K562 (cell line): ENCODE measurements around the gene LRP2BP. TPM values are rescaled to one million over a fixed set of nuclear protein-coding genes. Genes with fewer than 3 reads are reported as not detected.

ENCODE experiments used
- ARID1B ChIP-seq: fragments of 450-650 bp; IDR thresholded peaks from 2 replicates; pipeline ENCODE4 v1.6.1; 2016; ENCODE audit warnings: antibody characterized with exemption, mild to moderate bottlenecking, inconsistent platforms
- ETV1 ChIP-seq: fragments of 450-650 bp; conservative IDR thresholded peaks from 2 replicates; pipeline ENCODE4 v1.6.1; 2016; ENCODE audit warnings: missing genetic modification characterization, control low read depth, low read depth, missing compliant biosample characterization
- ETV6 ChIP-seq, 3 experiments: fragments of 150-350 bp in 1 of 3; sonication (generic) in 1 of 3; formaldehyde crosslinking in 1 of 3; IDR thresholded peaks; 2 replicates each; pipeline versions ENCODE4 v1.6.1 to v1.8.0; 2014 to 2022; ENCODE audit warnings: borderline replicate concordance in 2 of 3, low read depth in 2 of 3, antibody characterized with exemption in 1 of 3, low read length in 1 of 3, mild to moderate bottlenecking in 1 of 3, missing genetic modification reagents in 1 of 3
- KAT2B ChIP-seq: IDR thresholded peaks from one replicate; pipeline ENCODE4 v1.6.1; 2012; ENCODE audit warnings: low read depth, mild to moderate bottlenecking, control low read depth, inconsistent platforms, low read length, moderate library complexity
- KAT8 ChIP-seq: fragments of 450-650 bp; IDR thresholded peaks from 2 replicates; pipeline ENCODE4 v1.6.1; 2016; ENCODE audit warnings: low read depth, mild to moderate bottlenecking
- MAFF ChIP-seq: IDR thresholded peaks from 2 replicates; pipeline ENCODE4 v1.6.1; 2012; ENCODE audit warnings: low read length, improper control_type of control experiment
- NR2C2 ChIP-seq, 2 experiments: fragments of 200-800 bp in 1 of 2; sonication (Bioruptor generic) in 1 of 2; sonication (generic) in 1 of 2; formaldehyde crosslinking in 1 of 2; IDR thresholded peaks; 2 replicates each; pipeline versions ENCODE4 v1.6.1 to v1.8.0; 2016 to 2022; ENCODE audit warnings: mild to moderate bottlenecking in 1 of 2, missing compliant biosample characterization in 1 of 2, missing genetic modification characterization in 1 of 2, missing genetic modification reagents in 1 of 2
- PCBP1 ChIP-seq: fragments of 200-400 bp; formaldehyde crosslinking; IDR thresholded peaks from 2 replicates; pipeline ENCODE4 v1.6.1; 2018; ENCODE audit warnings: mild to moderate bottlenecking, low read depth, low read length; ENCODE audit not compliant: poor library complexity, severe bottlenecking
- SAFB2 ChIP-seq: fragments of 200-400 bp; formaldehyde crosslinking; IDR thresholded peaks from 2 replicates; pipeline ENCODE4 v1.6.1; 2018; ENCODE audit warnings: borderline replicate concordance, low read length, low read depth, moderate library complexity; ENCODE audit not compliant: severe bottlenecking
- SIX5 ChIP-seq, 2 experiments: IDR thresholded peaks; 2 replicates each; pipeline ENCODE4 v1.6.1; 2011; ENCODE audit warnings: low read length in 2 of 2, borderline replicate concordance in 1 of 2, low read depth in 1 of 2, mild to moderate bottlenecking in 1 of 2, moderate library complexity in 1 of 2; ENCODE audit not compliant: insufficient read depth in 1 of 2
- SMAD1 ChIP-seq: fragments of 150-350 bp; IDR thresholded peaks from 2 replicates; pipeline ENCODE4 v1.6.1; 2014; ENCODE audit warnings: low read length, low read depth; ENCODE audit not compliant: partially characterized antibody
- TCF3 ChIP-seq: sonication (generic); formaldehyde crosslinking; IDR thresholded peaks from 2 replicates; pipeline ENCODE4 v1.4.0; 2020; ENCODE audit warnings: mild to moderate bottlenecking, missing genetic modification reagents
- TCF7 ChIP-seq: sonication (generic); IDR thresholded peaks from 2 replicates; pipeline ENCODE4 v1.6.1; 2016; ENCODE audit warnings: antibody characterized with exemption, borderline replicate concordance
- TOE1 ChIP-seq, 2 experiments: fragments of 450-650 bp in 1 of 2; sonication (generic) in 1 of 2; formaldehyde crosslinking in 1 of 2; IDR thresholded peaks; 2 replicates each; pipeline versions ENCODE4 v1.7.1 to v1.8.0; 2016 to 2022; ENCODE audit warnings: borderline replicate concordance in 2 of 2, mild to moderate bottlenecking in 2 of 2, antibody characterized with exemption in 1 of 2, inconsistent platforms in 1 of 2, low read depth in 1 of 2, missing genetic modification reagents in 1 of 2, moderate library complexity in 1 of 2
- YY1 ChIP-seq, 3 experiments: IDR thresholded peaks; 2 replicates each; pipeline ENCODE4 v1.6.1; 2011; ENCODE audit warnings: low read length in 2 of 3, mild to moderate bottlenecking in 2 of 3, moderate library complexity in 2 of 3, borderline replicate concordance in 1 of 3, control low read depth in 1 of 3, low read depth in 1 of 3; ENCODE audit not compliant: insufficient read depth in 3 of 3, insufficient replicate concordance in 2 of 3, control insufficient read depth in 1 of 3, insufficient read length in 1 of 3; ENCODE audit errors: extremely low read depth in 1 of 3
- ZEB2 ChIP-seq: fragments of 450-650 bp; IDR thresholded peaks from 2 replicates; pipeline ENCODE4 v1.6.1; 2016
- ZNF121 ChIP-seq: sonication (generic); formaldehyde crosslinking; conservative IDR thresholded peaks from 2 replicates; pipeline ENCODE4 v1.8.0; 2022; ENCODE audit warnings: missing genetic modification reagents
- ZNF134 ChIP-seq: fragments of 250-450 bp; sonication (Bioruptor Pico); conservative IDR thresholded peaks from 2 replicates; pipeline ENCODE4 v1.4.0; 2020
- ZNF324 ChIP-seq: fragments of 250-450 bp; sonication (Bioruptor Pico); IDR thresholded peaks from 2 replicates; pipeline ENCODE4 v1.4.0; 2020; ENCODE audit warnings: mild to moderate bottlenecking
- ZNF354B ChIP-seq: fragments of 250-450 bp; sonication (Bioruptor Pico); IDR thresholded peaks from 2 replicates; pipeline ENCODE4 v1.4.0; 2020
- ZNF583 ChIP-seq: fragments of 250-450 bp; sonication (Bioruptor Pico); IDR thresholded peaks from 2 replicates; pipeline ENCODE4 v1.4.0; 2020
- ZNF696 ChIP-seq: fragments of 250-450 bp; sonication (Bioruptor Pico); conservative IDR thresholded peaks from 2 replicates; pipeline ENCODE4 v1.4.0; 2020; ENCODE audit warnings: mild to moderate bottlenecking, moderate library complexity
- ZNF79 ChIP-seq: fragments of 250-450 bp; sonication (Bioruptor Pico); IDR thresholded peaks from 2 replicates; pipeline ENCODE4 v1.4.0; 2020; ENCODE audit warnings: low read depth, mild to moderate bottlenecking, moderate library complexity
- polyA plus RNA-seq, 8 experiments: library from polyadenylated mRNA; depleted of rRNA in 4 of 8; stranded (reverse) in 5 of 8; unstranded in 3 of 8; fragments of >200 nt; fragmentation: Nextera tagmentation in 2 of 8; fragmentation: Illumina TruSeq in 1 of 8; extraction: Ambion mirVana in 2 of 8; extraction: Trizol in 1 of 8; gene quantifications; 2 replicates each; pipeline versions ENCODE4 v1.2.1 to v1.2.3, GENCODE V29; 2011 to 2014; ENCODE audit warnings: inconsistent platforms in 1 of 8, missing spikeins in 1 of 8
- total RNA-seq, 7 experiments: library from RNA; depleted of rRNA in 6 of 7; stranded (reverse); fragments of >200 nt in 6 of 7; fragmentation: Illumina TruSeq in 2 of 7; extraction: Trizol in 2 of 7; gene quantifications; 2 replicates each; pipeline versions ENCODE4 v1.2.1 to v1.2.3, GENCODE V29; 2011 to 2021; ENCODE audit warnings: low replicate concordance in 1 of 7
- TF ChIP-seq, protein P1 (sequence below): sonication (generic); formaldehyde crosslinking; IDR thresholded peaks from 2 replicates; pipeline ENCODE4 v1.8.1; 2023; ENCODE audit warnings: mild to moderate bottlenecking, missing genetic modification reagents, moderate library complexity

LRP2BP gene
- total and polyA plus RNA-seq, 9 of the 15 experiments (the other 6 are each of a cell fraction or from before 2014, with no cell fraction given), result 0.42 to 2.1 (median 0.62) TPM

- TF ChIP-seq, protein P1, sequence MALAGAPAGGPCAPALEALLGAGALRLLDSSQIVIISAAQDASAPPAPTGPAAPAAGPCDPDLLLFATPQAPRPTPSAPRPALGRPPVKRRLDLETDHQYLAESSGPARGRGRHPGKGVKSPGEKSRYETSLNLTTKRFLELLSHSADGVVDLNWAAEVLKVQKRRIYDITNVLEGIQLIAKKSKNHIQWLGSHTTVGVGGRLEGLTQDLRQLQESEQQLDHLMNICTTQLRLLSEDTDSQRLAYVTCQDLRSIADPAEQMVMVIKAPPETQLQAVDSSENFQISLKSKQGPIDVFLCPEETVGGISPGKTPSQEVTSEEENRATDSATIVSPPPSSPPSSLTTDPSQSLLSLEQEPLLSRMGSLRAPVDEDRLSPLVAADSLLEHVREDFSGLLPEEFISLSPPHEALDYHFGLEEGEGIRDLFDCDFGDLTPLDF, result peak; percentile 85
- TF ChIP-seq ARID1B (peak; percentile 12; the same call in 1 of the 2 replicates), ZNF583 (CRISPR knock-in tag) (peak; percentile 72; the same call in 1 of the 2 replicates), TOE1 (IDR thresholded peaks at IDR 0.05; ENCODE audit: borderline replicate concordance) (peak; percentile 54; the same call in 1 of the 2 replicates), TOE1 (CRISPR knock-in tag; IDR thresholded peaks at IDR 0.05; ENCODE audit: borderline replicate concordance, low read depth) (peak; percentile 44; the same call in 1 of the 2 replicates), MAFF (no peak), SAFB2 (no peak), TCF7 (no peak), PCBP1 (peak; percentile 62), ZNF324 (CRISPR knock-in tag) (no peak), NR2C2 (CRISPR knock-in tag; IDR thresholded peaks at IDR 0.05) (no peak), NR2C2 (tag; IDR thresholded peaks at IDR 0.05) (peak; percentile 78), YY1 (IDR thresholded peaks at IDR 0.05; ENCODE audit: borderline replicate concordance in 1 of 3, control insufficient read depth in 1 of 3, extremely low read depth in 1 of 3, insufficient read depth in 3 of 3, insufficient read length in 1 of 3, insufficient replicate concordance in 2 of 3, low read depth in 1 of 3, low read length in 2 of 3) (peak; percentile 82 to 95 (median 90)), TCF3 (CRISPR knock-in tag) (no peak; the same call in 1 of the 2 replicates), SIX5 (IDR thresholded peaks at IDR 0.05; ENCODE audit: borderline replicate concordance in 1 of 2, insufficient read depth in 1 of 2, low read depth in 1 of 2, low read length in 2 of 2) (no peak), ZNF134 (CRISPR knock-in tag) (no peak), ETV1 (tag) (0 out of 2 replicates have a peak, but pooled peaks have one; percentile 6), ZEB2 (no peak), ZNF121 (CRISPR knock-in tag) (no peak), SMAD1 (no peak), ETV6 (IDR thresholded peaks at IDR 0.05; ENCODE audit: borderline replicate concordance in 1 of 2, low read depth in 2 of 2, low read length in 1 of 2) (no peak), ETV6 (CRISPR knock-in tag; IDR thresholded peaks at IDR 0.05; ENCODE audit: borderline replicate concordance) (peak; percentile 87; the same call in 1 of the 2 replicates), KAT2B (no peak), ZNF354B (CRISPR knock-in tag) (no peak), ZNF79 (no peak), KAT8 (no peak), ZNF696 (CRISPR knock-in tag) (no peak)
Measured at GRCh38 chr4:185395956-185396723, 416 bp upstream of the LRP2BP start (continued).
